SJSA1 (cell line): ENCODE data around the gene MAGOH. TPM values are rescaled to one million over a fixed set of nuclear protein-coding genes. Genes with fewer than 3 reads are reported as not detected.

Source experiments
- DNase-seq, 2 experiments: peaks; one replicate each; pipeline ENCODE4 v3.0.0-alpha.2; 2015 to 2020; ENCODE audit warnings: low spot score in 2 of 2, low read depth in 1 of 2
- H3K27ac ChIP-seq: fragments of 250-450 bp; sonication (Bioruptor Pico); 2 replicates; pipeline ENCODE4 v1.5.1; 2020; ENCODE audit warnings: mild to moderate bottlenecking, moderate library complexity
- H3K27me3 ChIP-seq: fragments of 250-450 bp; sonication (Bioruptor Pico); replicated peaks from 2 replicates; pipeline ENCODE4 v1.5.1; 2020; ENCODE audit warnings: mild to moderate bottlenecking, moderate library complexity
- H3K36me3 ChIP-seq: fragments of 250-450 bp; sonication (Bioruptor Pico); 2 replicates; pipeline ENCODE4 v1.5.1; 2020; ENCODE audit warnings: mild to moderate bottlenecking
- H3K4me1 ChIP-seq: fragments of 250-450 bp; sonication (Bioruptor Pico); replicated peaks from 2 replicates; pipeline ENCODE4 v1.6.1; 2021; ENCODE audit warnings: mild to moderate bottlenecking
- H3K4me3 ChIP-seq: fragments of 250-450 bp; sonication (Bioruptor Pico); 2 replicates; pipeline ENCODE4 v1.5.1; 2020; ENCODE audit warnings: mild to moderate bottlenecking
- H3K9me3 ChIP-seq: fragments of 250-450 bp; sonication (Bioruptor Pico); replicated peaks from 2 replicates; pipeline ENCODE4 v1.5.1; 2020; ENCODE audit warnings: mild to moderate bottlenecking
- total RNA-seq: library from RNA; depleted of rRNA; stranded (reverse); fragments of >200 nt; shearing (Covaris generic); gene quantifications from 2 replicates; pipeline ENCODE4 v1.2.3, GENCODE V29; 2014

MAGOH gene
- total RNA-seq, 1 experiment from 2014 or later: 76.7 TPM

DNA sequence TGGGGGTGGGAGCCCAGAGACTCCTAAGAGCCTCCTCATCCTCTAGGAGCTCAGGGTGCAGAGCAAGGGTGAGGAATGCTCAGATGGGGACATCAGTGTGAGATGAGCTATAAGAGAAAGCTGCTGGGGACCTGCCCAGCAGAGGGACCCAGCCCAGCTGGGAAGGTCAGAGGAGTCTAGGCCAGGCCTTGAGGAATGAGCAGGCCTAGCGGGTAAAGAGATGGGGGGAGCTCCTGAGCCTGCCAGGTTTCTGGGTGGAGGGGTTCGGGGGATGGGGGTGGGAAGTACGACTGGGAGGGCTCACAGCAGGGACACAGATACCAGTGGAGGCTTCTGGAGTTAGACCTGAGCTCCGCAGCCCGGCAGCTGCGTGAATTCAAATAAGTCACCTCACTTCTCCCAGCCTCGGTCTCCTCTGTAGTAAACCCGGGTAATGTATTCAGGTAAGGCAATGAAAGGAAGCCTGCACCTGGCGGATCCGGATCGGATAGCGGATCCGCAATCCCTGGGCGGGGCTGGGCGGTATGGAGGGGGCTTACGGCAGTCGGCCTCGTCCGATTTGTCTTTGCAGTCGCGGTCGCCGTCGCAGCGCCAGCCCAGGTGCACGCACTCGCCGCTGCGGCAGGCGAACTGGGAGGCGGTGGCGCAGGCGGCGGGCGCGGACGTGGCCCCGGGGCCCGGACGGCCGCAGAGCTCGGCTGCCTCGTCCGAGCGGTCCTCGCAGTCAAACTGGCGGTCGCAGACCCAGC is 38.0 kb upstream of the MAGOH start:
- Histone ChIP-seq H3K27ac (no peak overlapping the region), H3K27me3 (no peaks in the 10 kb centered on the region), H3K36me3 (peaks cover 18% of the 10 kb centered on the region), H3K4me3 (no peak overlapping the region), H3K9me3 (no peaks in the 10 kb centered on the region), H3K4me1 (no peaks in the 10 kb centered on the region)
- DNase-seq: no peak

DNA sequence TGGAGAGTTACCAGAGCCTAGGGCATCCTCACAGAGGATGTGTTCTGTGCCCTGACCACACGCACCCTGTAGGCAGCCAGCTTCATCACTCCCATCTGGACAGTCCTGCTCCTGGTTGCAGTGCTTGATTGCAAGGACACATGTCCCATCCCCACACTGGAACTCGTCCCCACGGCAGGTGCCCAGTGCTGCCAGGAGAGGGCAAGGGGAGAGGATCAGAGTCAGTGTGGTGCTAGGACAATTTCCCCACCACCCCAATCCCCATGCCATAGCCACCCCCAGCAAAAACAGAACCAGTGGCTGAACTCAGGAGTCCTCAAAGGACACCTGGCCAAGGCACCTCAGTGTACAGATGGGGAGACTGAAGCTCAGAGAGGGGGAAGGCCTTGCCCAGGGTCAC is 37.2 kb upstream of the MAGOH start:
- Histone ChIP-seq H3K27ac (no peak overlapping the region), H3K4me3 (no peak overlapping the region), H3K4me1 (no peaks in the 10 kb centered on the region), H3K9me3 (no peaks in the 10 kb centered on the region), H3K36me3 (peaks cover 25% of the 10 kb centered on the region), H3K27me3 (no peaks in the 10 kb centered on the region)
- DNase-seq: no peak

GRCh38 chr1:53274541-53275185 is 36.3 kb upstream of the MAGOH start:
- H3K27me3 ChIP-seq: no peaks in the 10 kb centered on the region
- peaks cover 28% of the 10 kb centered on the region for H3K36me3 ChIP-seq
- no peak overlapping the region for H3K27ac ChIP-seq
- DNase-seq: no peak
- H3K4me1 ChIP-seq: no peaks in the 10 kb centered on the region
- H3K4me3 ChIP-seq: no peak overlapping the region
- no peaks in the 10 kb centered on the region for H3K9me3 ChIP-seq

GRCh38 chr1:53274026-53274425 is 35.7 kb upstream of the MAGOH start:
- H3K4me3 ChIP-seq: no peak overlapping the region
- H3K9me3 ChIP-seq: no peaks in the 10 kb centered on the region
- peaks cover 30% of the 10 kb centered on the region for H3K36me3 ChIP-seq
- no peak overlapping the region for H3K27ac ChIP-seq
- no peaks in the 10 kb centered on the region for H3K27me3 ChIP-seq
- DNase-seq: no peak
- H3K4me1 ChIP-seq: no peaks in the 10 kb centered on the region

DNA sequence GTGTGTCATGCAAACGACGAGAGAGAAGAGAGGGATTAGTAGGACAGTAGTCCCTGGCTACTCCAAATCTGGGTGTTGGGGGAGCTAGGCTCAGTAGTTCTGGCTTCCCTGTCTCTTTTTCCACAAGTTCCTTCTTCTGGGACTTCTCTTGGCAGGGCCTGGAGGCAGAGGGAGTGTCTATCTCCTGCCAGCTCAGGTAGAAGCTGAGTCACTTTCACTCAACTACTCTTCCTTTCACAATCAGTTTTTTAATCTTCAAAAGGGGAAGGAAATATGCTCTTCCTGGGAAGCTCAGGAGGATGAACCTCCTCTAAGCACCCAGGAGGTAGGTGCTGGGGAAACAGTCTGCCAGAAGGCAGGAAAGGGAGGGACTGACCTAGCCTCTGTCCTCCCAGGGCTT is 35.2 kb upstream of the MAGOH start:
- H3K4me1 ChIP-seq: no peaks in the 10 kb centered on the region
- no peak overlapping the region for H3K4me3 ChIP-seq
- H3K27me3 ChIP-seq: no peaks in the 10 kb centered on the region
- DNase-seq: no peak
- no peaks in the 10 kb centered on the region for H3K9me3 ChIP-seq
- no peak overlapping the region for H3K27ac ChIP-seq
- H3K36me3 ChIP-seq: peaks cover 33% of the 10 kb centered on the region

DNA sequence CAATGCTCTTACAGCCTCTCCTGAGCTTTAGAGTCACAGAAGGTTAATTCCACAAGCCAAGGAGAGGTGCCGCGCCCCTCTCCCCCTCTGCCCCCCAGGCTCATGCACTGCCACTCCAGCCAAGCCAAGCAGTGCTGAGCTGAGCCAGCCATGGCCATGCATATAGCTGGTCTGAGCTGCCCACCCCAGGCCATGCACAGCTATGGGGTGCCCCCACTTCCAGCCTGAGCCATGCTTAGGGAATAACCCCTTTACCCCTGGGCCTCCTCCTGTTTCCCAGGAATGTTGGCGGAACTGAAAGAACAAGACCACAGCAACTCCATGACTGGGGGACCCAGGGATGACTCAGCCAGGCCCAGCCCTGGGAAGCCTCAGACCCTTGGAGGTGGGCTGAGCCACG is 34.0 kb upstream of the MAGOH start:
- no peak overlapping the region for H3K4me3 ChIP-seq
- H3K36me3 ChIP-seq: peaks cover 31% of the 10 kb centered on the region
- H3K27me3 ChIP-seq: no peaks in the 10 kb centered on the region
- no peaks in the 10 kb centered on the region for H3K4me1 ChIP-seq
- H3K9me3 ChIP-seq: no peaks in the 10 kb centered on the region
- no peak overlapping the region for H3K27ac ChIP-seq
- DNase-seq: no peak

- Histone ChIP-seq H3K36me3 (peaks cover 26% of the 10 kb centered on the region), H3K27me3 (no peaks in the 10 kb centered on the region), H3K27ac (no peak overlapping the region), H3K4me1 (no peaks in the 10 kb centered on the region), H3K9me3 (no peaks in the 10 kb centered on the region), H3K4me3 (no peak overlapping the region)
- no peak for DNase-seq
Observed at GRCh38 chr1:53271446-53272090, 33.2 kb upstream of the MAGOH start.

DNA sequence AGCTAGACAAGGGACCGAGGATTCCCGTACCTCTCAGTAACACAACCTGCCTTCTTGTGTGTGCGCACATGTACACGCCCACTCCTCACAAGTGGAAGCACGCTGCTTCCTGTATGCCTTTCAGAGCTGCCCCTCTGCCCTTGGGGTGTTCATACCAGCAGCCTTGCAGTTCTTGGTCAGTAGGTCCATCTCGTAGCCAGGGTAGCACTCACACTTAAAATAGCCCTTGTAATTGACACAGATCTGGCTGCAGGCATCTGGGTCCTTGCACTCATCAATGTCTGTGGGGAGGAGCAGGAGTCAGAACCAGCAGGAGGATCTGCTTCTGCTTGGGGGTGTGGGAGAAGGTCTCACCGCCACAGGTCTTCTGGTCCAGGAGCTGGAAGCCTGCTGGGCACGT is 32.6 kb upstream of the MAGOH start:
- DNase-seq: no peak
- no peaks in the 10 kb centered on the region for H3K4me1 ChIP-seq
- no peak overlapping the region for H3K4me3 ChIP-seq
- H3K36me3 ChIP-seq: peaks cover 26% of the 10 kb centered on the region
- H3K9me3 ChIP-seq: no peaks in the 10 kb centered on the region
- no peak overlapping the region for H3K27ac ChIP-seq
- no peaks in the 10 kb centered on the region for H3K27me3 ChIP-seq

- DNase-seq: no peak
- Histone ChIP-seq H3K27me3 (no peaks in the 10 kb centered on the region), H3K4me3 (no peak overlapping the region), H3K27ac (no peak overlapping the region), H3K4me1 (no peaks in the 10 kb centered on the region), H3K9me3 (no peaks in the 10 kb centered on the region), H3K36me3 (peaks cover 32% of the 10 kb centered on the region)
Observed at GRCh38 chr1:53270107-53270506, 31.8 kb upstream of the MAGOH start.

GRCh38 chr1:53267761-53268160 is 29.4 kb upstream of the MAGOH start:
- Histone ChIP-seq H3K4me3 (no peak overlapping the region), H3K4me1 (no peaks in the 10 kb centered on the region), H3K36me3 (peaks cover 48% of the 10 kb centered on the region), H3K9me3 (no peaks in the 10 kb centered on the region), H3K27ac (no peak overlapping the region), H3K27me3 (no peaks in the 10 kb centered on the region)
- DNase-seq: no peak

DNA sequence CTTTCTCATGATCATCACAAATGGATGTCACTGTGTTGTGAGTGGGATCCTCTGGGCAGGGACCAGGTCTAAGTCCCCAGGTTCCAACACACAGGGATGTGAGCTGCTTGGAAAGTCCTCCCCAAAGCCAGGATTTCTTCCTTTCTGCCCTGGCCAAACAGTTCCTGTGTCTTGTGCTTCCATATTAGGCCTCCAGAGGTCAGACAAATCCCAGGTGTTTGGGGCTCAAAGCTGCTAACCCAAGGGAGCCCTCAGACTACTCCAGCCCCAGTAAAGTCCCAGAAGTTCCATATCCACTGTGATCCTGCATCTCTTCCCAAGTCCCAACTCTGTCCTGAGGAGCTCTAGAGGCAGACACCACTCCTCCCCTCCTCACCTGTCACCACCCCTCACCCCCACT is 27.7 kb upstream of the MAGOH start:
- Histone ChIP-seq H3K4me1 (no peaks in the 10 kb centered on the region), H3K27me3 (no peaks in the 10 kb centered on the region), H3K27ac (no peak overlapping the region), H3K4me3 (no peak overlapping the region), H3K9me3 (no peaks in the 10 kb centered on the region), H3K36me3 (peaks cover 56% of the 10 kb centered on the region)
- no peak for DNase-seq

DNA sequence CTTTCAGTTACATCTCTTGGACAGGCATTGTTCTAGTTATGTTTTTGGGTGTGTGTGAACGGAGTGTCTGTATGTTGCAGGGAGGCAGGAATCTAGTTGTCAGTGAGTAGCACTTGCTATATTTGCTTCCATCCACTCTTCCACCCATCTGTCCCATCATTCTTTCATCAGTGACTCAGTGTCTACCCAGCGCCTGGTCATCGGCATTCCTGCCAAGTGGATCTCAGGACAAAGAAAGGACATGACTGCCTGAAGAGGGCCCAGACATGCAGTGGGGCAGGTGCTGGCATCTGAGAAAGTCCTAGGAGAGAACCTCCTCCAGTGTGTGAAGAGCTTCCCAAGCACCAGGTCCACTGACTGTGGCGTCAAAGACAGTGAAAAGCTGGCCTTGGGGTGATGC is 27.3 kb upstream of the MAGOH start:
- Histone ChIP-seq H3K27ac (no peak overlapping the region), H3K4me1 (no peaks in the 10 kb centered on the region), H3K9me3 (no peaks in the 10 kb centered on the region), H3K4me3 (no peak overlapping the region), H3K36me3 (peaks cover 57% of the 10 kb centered on the region), H3K27me3 (no peaks in the 10 kb centered on the region)
- no peak for DNase-seq

GRCh38 chr1:53264048-53264447 is 25.7 kb upstream of the MAGOH start:
- no peak overlapping the region for H3K4me3 ChIP-seq
- DNase-seq: no peak
- H3K36me3 ChIP-seq: peaks cover 62% of the 10 kb centered on the region
- H3K9me3 ChIP-seq: no peaks in the 10 kb centered on the region
- no peaks in the 10 kb centered on the region for H3K4me1 ChIP-seq
- no peak overlapping the region for H3K27ac ChIP-seq
- H3K27me3 ChIP-seq: no peaks in the 10 kb centered on the region

DNA sequence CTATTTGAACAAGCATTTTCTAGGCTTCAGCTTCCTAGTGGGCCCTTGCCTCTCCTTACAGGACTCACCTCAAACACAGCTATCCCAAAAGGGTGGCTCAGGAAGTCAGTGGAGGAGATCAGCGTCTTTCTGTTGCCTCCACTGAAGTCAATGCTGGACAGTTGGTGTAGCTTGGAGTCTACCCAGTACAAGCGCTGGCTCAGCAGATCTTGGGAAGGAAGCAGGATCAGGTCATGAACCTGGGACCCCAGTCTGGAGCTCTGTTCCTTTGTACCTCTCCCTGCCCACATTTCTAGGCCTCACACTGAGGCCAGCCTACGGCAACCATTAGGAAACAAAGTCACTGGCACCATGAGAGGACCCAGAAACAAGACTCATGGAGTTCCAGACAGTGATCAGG is 23.7 kb upstream of the MAGOH start:
- Histone ChIP-seq H3K9me3 (no peaks in the 10 kb centered on the region), H3K36me3 (peaks cover 65% of the 10 kb centered on the region), H3K4me1 (no peaks in the 10 kb centered on the region), H3K27ac (no peak overlapping the region), H3K4me3 (no peak overlapping the region), H3K27me3 (no peaks in the 10 kb centered on the region)
- no peak for DNase-seq
